D721Med (cell line): Measurements from ENCODE around the gene MBTPS1.

Source experiments
- DNase-seq: peaks from one replicate; pipeline ENCODE4 v3.0.0; 2011; ENCODE audit warnings: low spot score; ENCODE audit not compliant: insufficient read length
- FAIRE-seq: peaks from 2 replicates; lab custom pipeline; 2011; peaks lifted over from hg19 to GRCh38; lab: Jason Lieb, UNC
- CTCF ChIP-seq: IDR thresholded peaks from 2 replicates; pipeline ENCODE4 v1.5.1; 2012; ENCODE audit warnings: mild to moderate bottlenecking, control low read depth; ENCODE audit not compliant: insufficient read depth; ENCODE audit errors: missing control alignments

The MBTPS1 gene

DNA sequence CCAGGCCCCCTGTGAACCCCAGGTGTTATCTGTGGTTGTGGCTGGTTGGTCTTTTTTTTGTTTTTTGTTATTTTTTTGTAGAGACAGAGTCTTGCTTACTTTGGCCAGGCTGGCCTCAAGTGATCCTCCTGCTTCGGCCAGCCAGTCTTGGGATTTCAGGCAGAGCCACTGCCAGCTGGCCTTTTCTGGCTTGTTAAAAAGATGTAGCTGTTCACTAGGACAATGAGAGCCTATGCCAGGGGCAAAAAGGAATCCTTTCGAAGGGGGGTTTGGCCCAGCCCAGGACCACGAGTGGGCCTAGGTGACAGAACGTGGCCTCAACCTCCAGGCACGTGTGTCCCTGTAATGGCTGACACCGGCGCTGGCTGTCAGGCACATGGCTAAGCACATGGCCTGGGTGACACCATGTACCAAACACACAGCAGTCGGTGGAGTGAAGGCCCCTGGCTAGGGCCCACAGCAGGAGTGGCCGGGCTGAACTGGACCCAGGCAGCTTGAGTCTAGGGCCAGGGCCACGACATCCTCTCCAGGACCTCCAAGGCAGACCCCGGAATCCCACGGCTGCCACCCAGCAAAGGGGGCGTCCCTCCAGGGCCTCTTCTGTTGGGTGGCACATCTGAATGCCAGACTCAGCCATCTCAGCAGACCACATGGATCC is 67.2 kb downstream of the MBTPS1 start:
- TF ChIP-seq CTCF = no peak
- no peak for FAIRE-seq
- DNase-seq = no peak

GRCh38 chr16:84048871-84049270 is 67.9 kb downstream of the MBTPS1 start:
- FAIRE-seq (no peak), DNase-seq (no peak)
- no peak for TF ChIP-seq CTCF

DNA sequence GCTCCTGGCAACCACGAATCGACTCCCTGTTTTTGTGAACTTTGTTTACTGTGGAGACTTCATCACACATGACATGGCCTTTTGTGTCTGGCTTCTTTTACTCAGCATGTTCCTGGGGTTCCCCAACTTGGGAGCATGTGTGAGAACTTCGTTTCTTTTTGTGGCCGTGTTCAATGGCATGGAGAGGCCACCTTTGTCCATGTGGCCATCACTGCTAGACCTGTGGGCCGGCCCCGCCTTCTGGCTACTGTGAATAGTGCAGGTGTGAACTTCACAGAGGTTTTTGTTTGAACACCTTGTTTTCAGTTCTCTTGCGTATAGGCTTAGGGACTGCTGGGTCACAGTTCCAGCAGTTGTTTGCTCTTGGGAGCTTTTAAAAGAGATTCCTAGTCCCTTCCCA is 68.5 kb downstream of the MBTPS1 start:
- DNase-seq = no peak
- no peak for FAIRE-seq
- no peak for TF ChIP-seq CTCF

DNA sequence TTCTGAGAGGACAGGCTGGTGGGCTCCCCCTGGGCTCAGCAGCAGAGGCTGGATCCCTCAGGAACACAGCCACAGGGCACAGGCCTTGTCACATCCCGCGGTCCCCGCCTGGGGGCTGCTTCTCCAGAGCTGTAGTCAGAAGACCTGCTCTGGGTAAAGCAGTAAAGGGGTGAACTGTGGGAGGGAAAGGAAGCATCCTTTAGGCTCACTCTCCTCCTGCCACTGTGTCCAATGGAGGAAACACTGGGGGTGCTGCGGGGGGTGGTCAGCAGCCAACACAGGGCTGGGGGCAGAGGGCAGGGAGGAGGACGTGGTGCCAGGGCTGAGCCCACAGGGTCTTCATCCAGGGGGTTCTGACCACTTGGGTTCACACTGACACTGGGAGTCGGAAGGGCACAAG is 69.1 kb downstream of the MBTPS1 start:
- no peak for TF ChIP-seq CTCF
- DNase-seq (no peak), FAIRE-seq (no peak)

DNA sequence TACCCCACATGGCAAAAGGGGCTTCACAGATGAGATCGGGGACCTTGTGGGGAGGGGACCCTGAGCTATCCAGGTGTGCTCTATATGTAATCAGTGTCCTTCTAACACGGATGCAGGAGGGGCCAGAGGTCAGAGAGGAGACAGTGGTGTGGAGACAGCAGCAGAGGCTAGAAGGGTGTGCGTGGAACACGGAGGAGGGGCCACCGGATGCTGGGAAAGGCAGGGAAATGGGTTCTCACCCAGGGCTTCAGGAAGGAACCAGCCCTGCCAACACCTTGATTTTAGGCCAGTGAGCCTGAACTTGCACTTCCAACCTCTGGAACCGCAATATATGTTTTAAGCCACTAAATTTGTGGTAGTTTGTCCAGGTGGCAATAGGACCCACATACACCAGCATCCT is 69.5 kb downstream of the MBTPS1 start:
- FAIRE-seq (no peak), DNase-seq (no peak)
- TF ChIP-seq CTCF = no peak

DNA sequence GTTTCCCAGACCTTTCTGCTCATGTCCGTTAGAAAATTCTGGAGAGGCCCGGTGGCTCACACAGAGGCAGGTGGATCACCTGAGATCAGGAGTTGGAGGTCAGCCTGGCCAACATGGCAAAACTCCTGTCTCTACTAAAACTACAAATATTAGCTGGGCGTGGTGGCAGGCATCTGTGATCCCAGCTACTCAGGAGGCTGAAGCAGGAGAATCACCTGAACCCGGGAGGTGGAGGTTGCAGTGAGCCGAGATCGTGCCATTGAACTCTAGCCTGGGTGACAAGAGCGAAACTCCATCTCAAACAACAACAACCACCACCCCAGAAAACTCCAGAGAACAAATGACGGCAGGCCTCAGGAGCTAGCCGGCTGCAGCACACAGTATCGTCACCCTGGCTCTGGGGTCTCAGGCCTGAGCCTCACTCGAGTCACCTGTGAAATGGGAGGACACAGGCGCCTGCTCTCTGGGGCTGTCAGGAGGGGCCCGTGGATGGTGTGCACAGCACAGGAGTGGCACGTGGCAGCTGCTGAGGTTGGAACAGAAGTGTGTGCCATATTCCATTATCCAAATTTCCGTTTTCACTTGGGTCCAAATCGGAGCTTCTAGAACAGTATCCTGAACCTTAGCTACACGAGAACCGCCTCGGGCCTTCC is 70.8 kb downstream of the MBTPS1 start:
- no peak for FAIRE-seq
- no peak for TF ChIP-seq CTCF
- no peak for DNase-seq
